Uterus (tissue), 4 donors: ENCODE measurements around the gene SLC16A6. TPM values are rescaled to one million over a fixed set of nuclear protein-coding genes. Genes with fewer than 3 reads are reported as not detected.
A peak's percentile ranks its signal among the peaks of the same experiment; 100 is the strongest.

Experiments
- DNase-seq, 2 donors: peaks; one replicate each; pipeline ENCODE4 v3.0.0-alpha.2; 2019 to 2020
- H3K27ac ChIP-seq, 2 donors: fragments of 200-600 bp; sonication (generic); 1 replicate in 1 of 2; 2 replicates in 1 of 2; pipeline ENCODE4 v1.5.1; 2016 to 2018
- H3K27me3 ChIP-seq, 2 donors: fragments of 200-600 bp; sonication (generic); one replicate each; pipeline ENCODE4 v1.5.1; 2018 to 2019; ENCODE audit warnings: control low read depth in 1 of 2
- H3K36me3 ChIP-seq, 2 donors: fragments of 200-600 bp; sonication (generic); one replicate each; pipeline ENCODE4 v1.5.1; 2019; ENCODE audit warnings: control low read depth in 1 of 2
- H3K4me1 ChIP-seq, 2 donors: fragments of 200-600 bp; sonication (generic); one replicate each; pipeline ENCODE4 v1.5.1; 2018 to 2019; ENCODE audit warnings: control low read depth in 1 of 2
- H3K4me3 ChIP-seq, 2 donors: fragments of 200-600 bp; sonication (generic); 1 replicate in 1 of 2; 2 replicates in 1 of 2; pipeline ENCODE4 v1.5.1; 2018 to 2019; ENCODE audit warnings: mild to moderate bottlenecking in 1 of 2
- H3K9me3 ChIP-seq, 2 donors: fragments of 200-600 bp; sonication (generic); one replicate each; pipeline ENCODE4 v1.5.1; 2019; ENCODE audit warnings: control low read depth in 1 of 2
- POLR2A ChIP-seq, 2 donors: fragments of 450-650 bp; IDR thresholded peaks; one replicate each; pipeline ENCODE4 v1.6.1; 2016; ENCODE audit warnings: antibody characterized with exemption in 2 of 2, mild to moderate bottlenecking in 1 of 2, moderate library complexity in 1 of 2
- intact Hi-C: fragments of 100-400 bp; cut with DNase I; formaldehyde crosslinking; loops from one replicate; pipeline ENCODE4 v1.15.1; 2023; ENCODE audit warnings: low total_unique reads
- total RNA-seq, 4 donors: library from RNA; depleted of rRNA in 3 of 4; stranded (reverse); fragments of >200 nt in 3 of 4; gene quantifications; one replicate each; pipeline versions ENCODE4 v1.1.0 to v1.2.4, GENCODE V29; 2014 to 2023
- TF ChIP-seq, protein P1 (sequence below), 4 experiments: fragments of 200-600 bp in 2 of 4; fragments of 450-650 bp in 2 of 4; sonication (generic) in 2 of 4; IDR thresholded peaks; one replicate each; pipeline ENCODE4 v1.5.1; 2016 to 2019; ENCODE audit warnings: antibody characterized with exemption in 4 of 4, mild to moderate bottlenecking in 2 of 4, moderate library complexity in 1 of 4
- donor health status: DM: yes; HTN: yes; CAD: no.

Gene SLC16A6
- total RNA-seq, 4 donors from 2014 or later, result 0.35 to 1.5 (median 1.0) TPM; not detected in 1

DNA sequence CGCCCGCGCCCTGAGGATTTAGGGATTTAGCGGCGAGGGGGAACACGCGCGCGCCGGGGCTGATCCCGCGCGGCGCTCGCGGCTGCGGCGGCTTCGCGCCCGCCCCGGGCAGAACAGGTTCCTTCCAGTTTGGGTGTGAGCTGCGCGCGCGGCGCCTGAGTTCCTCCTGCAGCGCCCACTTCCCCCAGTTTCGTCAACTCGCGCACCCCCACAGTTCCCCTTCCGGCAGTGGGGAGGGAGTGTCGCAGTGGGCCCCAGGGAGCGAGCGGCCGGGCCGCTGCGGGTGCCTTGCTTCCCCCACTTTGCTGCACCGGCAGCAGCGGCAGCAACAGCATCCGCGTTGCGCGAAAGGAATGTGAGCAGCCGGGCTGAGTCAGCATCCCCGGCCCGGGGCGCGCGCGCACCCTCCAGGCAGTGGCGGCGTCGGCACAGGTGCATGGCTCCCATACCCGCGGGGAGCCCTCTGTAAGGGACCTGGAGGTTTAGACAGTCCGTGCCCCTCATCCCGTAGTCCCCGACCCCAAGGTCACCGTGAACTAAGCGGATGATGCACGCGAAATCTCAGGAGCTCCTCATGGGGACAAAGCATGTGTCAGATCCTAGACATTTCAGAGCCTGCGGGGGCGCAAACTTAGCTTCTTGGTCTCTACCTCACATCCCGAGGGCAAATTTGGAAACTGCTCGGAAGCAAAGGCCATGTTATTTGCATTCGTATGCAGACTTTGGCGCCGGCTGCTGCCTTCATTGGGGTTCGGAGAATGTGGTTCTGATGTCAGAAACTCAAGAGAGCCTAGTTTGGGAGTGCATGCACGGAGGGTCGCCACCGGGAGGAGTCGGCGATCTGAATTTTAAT is 1.1 kb upstream of the SLC16A6 start:
- peak overlapping the region; percentile 33 to 65 for H3K4me3 ChIP-seq
- TF ChIP-seq, protein P1, sequence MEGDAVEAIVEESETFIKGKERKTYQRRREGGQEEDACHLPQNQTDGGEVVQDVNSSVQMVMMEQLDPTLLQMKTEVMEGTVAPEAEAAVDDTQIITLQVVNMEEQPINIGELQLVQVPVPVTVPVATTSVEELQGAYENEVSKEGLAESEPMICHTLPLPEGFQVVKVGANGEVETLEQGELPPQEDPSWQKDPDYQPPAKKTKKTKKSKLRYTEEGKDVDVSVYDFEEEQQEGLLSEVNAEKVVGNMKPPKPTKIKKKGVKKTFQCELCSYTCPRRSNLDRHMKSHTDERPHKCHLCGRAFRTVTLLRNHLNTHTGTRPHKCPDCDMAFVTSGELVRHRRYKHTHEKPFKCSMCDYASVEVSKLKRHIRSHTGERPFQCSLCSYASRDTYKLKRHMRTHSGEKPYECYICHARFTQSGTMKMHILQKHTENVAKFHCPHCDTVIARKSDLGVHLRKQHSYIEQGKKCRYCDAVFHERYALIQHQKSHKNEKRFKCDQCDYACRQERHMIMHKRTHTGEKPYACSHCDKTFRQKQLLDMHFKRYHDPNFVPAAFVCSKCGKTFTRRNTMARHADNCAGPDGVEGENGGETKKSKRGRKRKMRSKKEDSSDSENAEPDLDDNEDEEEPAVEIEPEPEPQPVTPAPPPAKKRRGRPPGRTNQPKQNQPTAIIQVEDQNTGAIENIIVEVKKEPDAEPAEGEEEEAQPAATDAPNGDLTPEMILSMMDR (IDR thresholded peaks at IDR 0.05), result no peak
- TF ChIP-seq POLR2A (IDR thresholded peaks at IDR 0.05), result peak in 1 of 2 donors; percentile 31

DNA sequence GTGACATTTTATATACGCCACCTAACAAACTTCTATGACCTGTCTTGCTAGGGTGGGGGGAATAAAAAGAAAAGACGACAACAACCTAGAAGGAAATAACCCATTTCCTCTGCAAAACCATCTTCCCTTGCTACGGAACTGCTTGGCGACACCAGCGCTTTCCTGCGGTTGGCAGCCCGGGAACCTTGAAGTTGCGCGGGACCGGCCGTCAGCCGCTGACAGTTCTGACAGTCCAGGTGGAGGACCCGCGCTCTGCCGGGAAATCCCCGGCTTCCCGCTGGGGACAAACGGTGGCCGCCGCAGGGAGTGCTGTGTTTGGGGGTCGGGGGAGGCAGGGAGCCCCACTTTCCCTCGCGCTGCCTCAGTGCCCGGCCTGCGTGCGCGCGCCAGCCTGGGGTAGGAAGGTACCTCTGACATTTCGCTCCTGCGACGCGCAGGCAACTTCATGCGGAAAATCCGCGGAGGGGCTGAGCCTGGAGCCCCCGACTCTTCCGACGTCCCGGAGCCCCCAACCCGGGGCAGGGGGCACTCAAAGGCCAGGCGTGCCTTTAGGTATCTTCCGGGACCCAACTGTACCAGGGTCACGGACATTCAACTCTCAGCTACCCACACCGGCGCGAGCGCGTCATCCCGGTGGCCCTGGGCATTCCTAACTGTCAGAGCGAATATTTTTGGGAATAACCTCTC is 516 bp downstream of the SLC16A6 start:
- no peak for DNase-seq
- TF ChIP-seq POLR2A (IDR thresholded peaks at IDR 0.05), result no peak
- TF ChIP-seq, protein P1 (IDR thresholded peaks at IDR 0.05), result no peak
- Histone ChIP-seq H3K36me3 (no peaks in the 10 kb centered on the region), H3K27me3 (no peaks in the 10 kb centered on the region), H3K27ac (no peak overlapping the region), H3K4me1 (peaks cover 0 to 16% of the 10 kb centered on the region in 2 donors), H3K4me3 (peak overlapping the region; percentile 33 to 65), H3K9me3 (no peaks in the 10 kb centered on the region)
- intact Hi-C loops, result no loop called here

More for the DNA sequence above, 1.1 kb upstream of the SLC16A6 start:
- no peaks in the 10 kb centered on the region for H3K27me3 ChIP-seq
- H3K27ac ChIP-seq, result peak overlapping the region; percentile 29 to 51
- intact Hi-C loops, result no loop called here
- peaks cover 0 to 16% of the 10 kb centered on the region in 2 donors for H3K4me1 ChIP-seq
- peak; percentile 28 to 54 for DNase-seq
- H3K36me3 ChIP-seq, result no peaks in the 10 kb centered on the region
- no peaks in the 10 kb centered on the region for H3K9me3 ChIP-seq

DNA sequence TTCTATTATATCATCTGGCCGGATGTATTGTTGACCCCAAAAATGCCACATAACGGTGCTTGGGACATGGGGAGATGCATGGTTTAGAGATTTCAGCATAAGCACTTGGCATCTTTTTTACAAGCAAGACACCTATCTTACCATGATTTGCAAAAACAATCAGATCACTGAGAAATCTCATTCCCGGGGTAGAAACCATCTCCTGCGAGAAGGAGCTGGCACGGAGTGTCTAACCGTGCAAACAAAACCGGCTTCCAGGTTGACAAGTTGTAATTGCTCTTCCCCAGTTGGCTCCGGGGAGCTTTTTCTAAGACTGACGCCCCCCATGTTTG is 1.0 kb downstream of the SLC16A6 start:
- H3K4me3 ChIP-seq, result peak overlapping the region in 1 of 2 donors; percentile 65
- intact Hi-C loops, result no loop called here
- no peak for DNase-seq

DNA sequence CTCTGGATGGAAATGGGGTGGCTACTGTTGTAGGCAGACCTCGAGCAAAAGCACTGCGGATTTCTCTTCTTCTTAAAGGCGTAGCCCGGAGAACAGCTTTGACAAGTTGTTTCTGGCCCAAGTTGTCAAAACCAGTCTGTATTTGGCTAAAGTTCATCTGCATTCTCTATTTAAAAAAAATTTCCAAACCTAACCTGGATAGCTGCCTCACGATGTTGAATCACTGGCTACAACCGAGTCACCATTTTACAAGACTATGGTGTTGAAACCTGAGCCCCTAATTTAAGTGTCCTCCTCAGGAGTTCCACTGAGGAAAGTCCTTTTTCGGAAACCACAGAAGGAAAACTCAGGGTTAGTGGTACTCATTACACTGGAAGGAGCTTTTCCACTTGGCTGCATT is 1.5 kb downstream of the SLC16A6 start:
- intact Hi-C loops, result no loop called here
- TF ChIP-seq POLR2A (IDR thresholded peaks at IDR 0.05), result no peak
- TF ChIP-seq, protein P1 (IDR thresholded peaks at IDR 0.05), result no peak
- Histone ChIP-seq H3K27me3 (no peaks in the 10 kb centered on the region), H3K27ac (no peak overlapping the region), H3K4me1 (peaks cover 0 to 16% of the 10 kb centered on the region in 2 donors), H3K9me3 (no peaks in the 10 kb centered on the region), H3K36me3 (no peaks in the 10 kb centered on the region), H3K4me3 (no peak overlapping the region)
- DNase-seq, result no peak

More for the DNA sequence above, 1.0 kb downstream of the SLC16A6 start:
- Histone ChIP-seq H3K27me3 (no peaks in the 10 kb centered on the region), H3K4me1 (peaks cover 0 to 16% of the 10 kb centered on the region in 2 donors), H3K27ac (no peak overlapping the region), H3K36me3 (no peaks in the 10 kb centered on the region), H3K9me3 (no peaks in the 10 kb centered on the region)
- no peak for TF ChIP-seq POLR2A (IDR thresholded peaks at IDR 0.05)
- TF ChIP-seq, protein P1 (IDR thresholded peaks at IDR 0.05), result no peak

DNA sequence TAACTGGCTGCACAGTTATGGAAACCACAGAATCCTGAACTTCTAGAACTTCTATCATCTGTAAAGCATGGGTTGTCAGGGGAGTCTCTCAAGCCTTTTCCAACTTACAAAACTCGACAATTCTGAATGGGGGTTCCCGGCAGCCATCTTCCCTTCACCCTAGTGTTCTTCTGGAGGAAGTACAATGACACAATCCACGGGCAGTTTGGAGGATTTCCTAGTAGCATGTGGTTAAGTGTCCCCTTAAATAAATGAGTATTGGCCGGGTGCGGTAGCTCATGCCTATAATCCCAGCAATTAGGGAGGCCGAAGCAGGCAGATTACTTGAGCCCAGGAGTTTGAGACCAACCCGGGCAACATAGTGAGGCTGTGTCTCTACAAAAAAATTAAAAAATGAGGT is 2.1 kb downstream of the SLC16A6 start:
- no peak overlapping the region for H3K4me3 ChIP-seq
- H3K9me3 ChIP-seq, result no peaks in the 10 kb centered on the region
- DNase-seq, result no peak
- peaks cover 0 to 16% of the 10 kb centered on the region in 2 donors for H3K4me1 ChIP-seq
- no peak overlapping the region for H3K27ac ChIP-seq
- no peaks in the 10 kb centered on the region for H3K27me3 ChIP-seq
- TF ChIP-seq, protein P1 (IDR thresholded peaks at IDR 0.05), result no peak
- no peak for TF ChIP-seq POLR2A (IDR thresholded peaks at IDR 0.05)
- intact Hi-C loops, result no loop called here
- H3K36me3 ChIP-seq, result no peaks in the 10 kb centered on the region
